ENCODE measurements around the gene MMP24OS. TPM values are rescaled to one million over a fixed set of nuclear protein-coding genes. Genes with fewer than 3 reads are reported as not detected.

The MMP24OS gene
- total RNA-seq, 1 experiment from 2014 or later = 19.6 TPM

- Histone ChIP-seq H3K27me3 (peaks cover 14% of the 10 kb centered on the region), H3K9me3 (replicated peaks) (no peaks in the 10 kb centered on the region), H3K27ac (no peak overlapping the region), H3K4me1 (no peaks in the 10 kb centered on the region), H3K36me3 (no peaks in the 10 kb centered on the region), H3K4me3 (no peak overlapping the region)
- DNase-seq = no peak
Observed at GRCh38 chr20:35290186-35290886, 12.4 kb upstream of the MMP24OS start.

- Histone ChIP-seq H3K36me3 (no peaks in the 10 kb centered on the region), H3K27me3 (peaks cover 9% of the 10 kb centered on the region), H3K9me3 (replicated peaks) (no peaks in the 10 kb centered on the region), H3K4me3 (no peak overlapping the region), H3K27ac (no peak overlapping the region), H3K4me1 (peaks cover under 1% of the 10 kb centered on the region; the same call in 1 of the 2 replicates)
- DNase-seq = no peak
Observed at GRCh38 chr20:35288325-35289060, 10.6 kb upstream of the MMP24OS start.

- H3K27ac ChIP-seq = no peak overlapping the region
- peaks cover 7% of the 10 kb centered on the region for H3K36me3 ChIP-seq
- DNase-seq = no peak
- peaks cover 3% of the 10 kb centered on the region; the same call in 1 of the 2 replicates for H3K4me1 ChIP-seq
- no peak overlapping the region for H3K4me3 ChIP-seq
- no peaks in the 10 kb centered on the region for H3K9me3 ChIP-seq (replicated peaks)
- H3K27me3 ChIP-seq = peaks cover 9% of the 10 kb centered on the region
Observed at GRCh38 chr20:35287509-35288324, 9.8 kb upstream of the MMP24OS start.

- Histone ChIP-seq H3K36me3 (peaks cover 14% of the 10 kb centered on the region), H3K9me3 (replicated peaks) (no peaks in the 10 kb centered on the region), H3K4me1 (peaks cover 3% of the 10 kb centered on the region; the same call in 1 of the 2 replicates), H3K27ac (no peak overlapping the region), H3K27me3 (peaks cover 4% of the 10 kb centered on the region), H3K4me3 (no peak overlapping the region)
- DNase-seq = no peak
Observed at GRCh38 chr20:35286899-35287508, 9.1 kb upstream of the MMP24OS start.

- Histone ChIP-seq H3K4me3 (no peak overlapping the region), H3K27ac (no peak overlapping the region), H3K36me3 (peaks cover 21% of the 10 kb centered on the region), H3K4me1 (peaks cover 3% of the 10 kb centered on the region; the same call in 1 of the 2 replicates), H3K27me3 (peaks cover under 1% of the 10 kb centered on the region), H3K9me3 (replicated peaks) (no peaks in the 10 kb centered on the region)
- DNase-seq = no peak
Observed at GRCh38 chr20:35286077-35286898, 8.4 kb upstream of the MMP24OS start.

- no peak overlapping the region for H3K27ac ChIP-seq
- H3K4me1 ChIP-seq = peaks cover 3% of the 10 kb centered on the region; the same call in 1 of the 2 replicates
- H3K9me3 ChIP-seq (replicated peaks) = no peaks in the 10 kb centered on the region
- H3K4me3 ChIP-seq = no peak overlapping the region
- H3K36me3 ChIP-seq = peaks cover 24% of the 10 kb centered on the region
- no peak for DNase-seq
- H3K27me3 ChIP-seq = no peaks in the 10 kb centered on the region
Observed at GRCh38 chr20:35285806-35286076, 7.8 kb upstream of the MMP24OS start.

- Histone ChIP-seq H3K4me1 (peaks cover 3% of the 10 kb centered on the region; the same call in 1 of the 2 replicates), H3K9me3 (replicated peaks) (no peaks in the 10 kb centered on the region), H3K27me3 (no peaks in the 10 kb centered on the region), H3K27ac (peak overlapping the region; percentile 64), H3K36me3 (peaks cover 29% of the 10 kb centered on the region), H3K4me3 (peak overlapping the region; percentile 88)
- no peak for DNase-seq
Observed at GRCh38 chr20:35284992-35285805, 7.3 kb upstream of the MMP24OS start.

GRCh38 chr20:35284267-35284991 is 6.5 kb upstream of the MMP24OS start, which contains the start of gene EIF6:
Gene EIF6 (minus strand): TSS chr20:35284772. CDS start chr20:35284487, 285 bp downstream.
- H3K27me3 ChIP-seq = no peaks in the 10 kb centered on the region
- H3K36me3 ChIP-seq = peaks cover 37% of the 10 kb centered on the region
- DNase-seq = peak; percentile 95 to 97
- H3K9me3 ChIP-seq (replicated peaks) = no peaks in the 10 kb centered on the region
- H3K4me1 ChIP-seq = peaks cover 3% of the 10 kb centered on the region; the same call in 1 of the 2 replicates
- peak within 1 kb of the TSS; percentile 88 for H3K4me3 ChIP-seq
- H3K27ac ChIP-seq = peak within 1 kb of the TSS; percentile 64

- Histone ChIP-seq H3K4me1 (peaks cover 3% of the 10 kb centered on the region; the same call in 1 of the 2 replicates), H3K27me3 (no peaks in the 10 kb centered on the region), H3K36me3 (peaks cover 45% of the 10 kb centered on the region), H3K9me3 (replicated peaks) (no peaks in the 10 kb centered on the region), H3K27ac (peak overlapping the region; percentile 64), H3K4me3 (peak overlapping the region; percentile 88)
- DNase-seq = no peak
Observed at GRCh38 chr20:35283441-35284266, 5.7 kb upstream of the MMP24OS start.

GRCh38 chr20:35281506-35282101 is 3.7 kb upstream of the MMP24OS start:
- no peak overlapping the region for H3K27ac ChIP-seq
- no peaks in the 10 kb centered on the region for H3K27me3 ChIP-seq
- H3K4me1 ChIP-seq = peaks cover 8% of the 10 kb centered on the region; the same call in 1 of the 2 replicates
- no peak overlapping the region for H3K4me3 ChIP-seq
- DNase-seq = no peak
- H3K36me3 ChIP-seq = peaks cover 50% of the 10 kb centered on the region
- no peaks in the 10 kb centered on the region for H3K9me3 ChIP-seq (replicated peaks)

GRCh38 chr20:35280523-35280922 is 2.6 kb upstream of the MMP24OS start:
- H3K9me3 ChIP-seq (replicated peaks) = no peaks in the 10 kb centered on the region
- no peaks in the 10 kb centered on the region for H3K27me3 ChIP-seq
- no peak overlapping the region for H3K4me3 ChIP-seq
- H3K4me1 ChIP-seq = peaks cover 8% of the 10 kb centered on the region; the same call in 1 of the 2 replicates
- DNase-seq = no peak
- H3K36me3 ChIP-seq = peaks cover 50% of the 10 kb centered on the region
- no peak overlapping the region for H3K27ac ChIP-seq
